ENCODE results near the gene ZNF215.

The ZNF215 gene

GRCh38 chr11:6986487-6986886 lies 60.3 kb downstream of the ZNF215 start:
- DNase-seq (ENCODE audit: insufficient read length, low spot score) (no peak), FAIRE-seq (no peak)
- TF ChIP-seq POLR2A (IDR thresholded peaks at IDR 0.05; ENCODE audit: low read depth, low read length) (no peak), POU2F2 (IDR thresholded peaks at IDR 0.05; ENCODE audit: low read depth, low read length) (no peak), SPI1 (IDR thresholded peaks at IDR 0.05; ENCODE audit: low read depth, low read length) (no peak), TAF1 (IDR thresholded peaks at IDR 0.05; ENCODE audit: low read depth, low read length) (no peak)

GRCh38 chr11:6988506-6988905 lies 62.3 kb downstream of the ZNF215 start:
- FAIRE-seq, result no peak
- DNase-seq (ENCODE audit: insufficient read length, low spot score), result no peak
- no peak for TF ChIP-seq SPI1 (IDR thresholded peaks at IDR 0.05; ENCODE audit: low read depth, low read length)
- TF ChIP-seq TAF1 (IDR thresholded peaks at IDR 0.05; ENCODE audit: low read depth, low read length), result no peak
- no peak for TF ChIP-seq PAX5 (IDR thresholded peaks at IDR 0.05; ENCODE audit: insufficient read depth, low read length, severe bottlenecking)
- no peak for TF ChIP-seq POLR2A (IDR thresholded peaks at IDR 0.05; ENCODE audit: low read depth, low read length)
- TF ChIP-seq POU2F2 (IDR thresholded peaks at IDR 0.05; ENCODE audit: low read depth, low read length), result no peak
- no peak for TF ChIP-seq POLR2AphosphoS5 (IDR thresholded peaks at IDR 0.05; ENCODE audit: low read depth, low read length)

GRCh38 chr11:6991227-6991626 lies 65.0 kb downstream of the ZNF215 start:
- DNase-seq (ENCODE audit: insufficient read length, low spot score) (no peak), FAIRE-seq (no peak)
- TF ChIP-seq POLR2A (IDR thresholded peaks at IDR 0.05; ENCODE audit: low read depth, low read length), result no peak
- no peak for TF ChIP-seq PAX5 (IDR thresholded peaks at IDR 0.05; ENCODE audit: insufficient read depth, low read length, severe bottlenecking)
- no peak for TF ChIP-seq SPI1 (IDR thresholded peaks at IDR 0.05; ENCODE audit: low read depth, low read length)
- TF ChIP-seq POU2F2 (IDR thresholded peaks at IDR 0.05; ENCODE audit: low read depth, low read length), result no peak
- no peak for TF ChIP-seq POLR2AphosphoS5 (IDR thresholded peaks at IDR 0.05; ENCODE audit: low read depth, low read length)
- no peak for TF ChIP-seq TAF1 (IDR thresholded peaks at IDR 0.05; ENCODE audit: low read depth, low read length)

GRCh38 chr11:6992026-6992425 lies 65.8 kb downstream of the ZNF215 start:
- TF ChIP-seq PAX5 (IDR thresholded peaks at IDR 0.05; ENCODE audit: insufficient read depth, low read length, severe bottlenecking), result no peak
- TF ChIP-seq POLR2AphosphoS5 (IDR thresholded peaks at IDR 0.05; ENCODE audit: low read depth, low read length), result no peak
- TF ChIP-seq TAF1 (IDR thresholded peaks at IDR 0.05; ENCODE audit: low read depth, low read length), result no peak
- no peak for TF ChIP-seq SPI1 (IDR thresholded peaks at IDR 0.05; ENCODE audit: low read depth, low read length)
- TF ChIP-seq POU2F2 (IDR thresholded peaks at IDR 0.05; ENCODE audit: low read depth, low read length), result no peak
- no peak for TF ChIP-seq POLR2A (IDR thresholded peaks at IDR 0.05; ENCODE audit: low read depth, low read length)
- FAIRE-seq, result no peak
- no peak for DNase-seq (ENCODE audit: insufficient read length, low spot score)

- TF ChIP-seq TAF1 (IDR thresholded peaks at IDR 0.05; ENCODE audit: low read depth, low read length), result no peak
- no peak for TF ChIP-seq POLR2AphosphoS5 (IDR thresholded peaks at IDR 0.05; ENCODE audit: low read depth, low read length)
- TF ChIP-seq POLR2A (IDR thresholded peaks at IDR 0.05; ENCODE audit: low read depth, low read length), result no peak
- TF ChIP-seq POU2F2 (IDR thresholded peaks at IDR 0.05; ENCODE audit: low read depth, low read length), result no peak
- TF ChIP-seq SPI1 (IDR thresholded peaks at IDR 0.05; ENCODE audit: low read depth, low read length), result no peak
- no peak for TF ChIP-seq PAX5 (IDR thresholded peaks at IDR 0.05; ENCODE audit: insufficient read depth, low read length, severe bottlenecking)
- FAIRE-seq, result no peak
- DNase-seq (ENCODE audit: insufficient read length, low spot score), result no peak
These were observed 66.5 kb downstream of the ZNF215 start for GRCh38 chr11:6992457-6993417.

GRCh38 chr11:6995703-6996102 lies 69.5 kb downstream of the ZNF215 start:
- TF ChIP-seq POLR2AphosphoS5 (IDR thresholded peaks at IDR 0.05; ENCODE audit: low read depth, low read length), result no peak
- no peak for TF ChIP-seq SPI1 (IDR thresholded peaks at IDR 0.05; ENCODE audit: low read depth, low read length)
- no peak for TF ChIP-seq POU2F2 (IDR thresholded peaks at IDR 0.05; ENCODE audit: low read depth, low read length)
- no peak for TF ChIP-seq PAX5 (IDR thresholded peaks at IDR 0.05; ENCODE audit: insufficient read depth, low read length, severe bottlenecking)
- no peak for FAIRE-seq
- DNase-seq (ENCODE audit: insufficient read length, low spot score), result no peak

- TF ChIP-seq SPI1 (IDR thresholded peaks at IDR 0.05; ENCODE audit: low read depth, low read length), result peak; percentile 66; the same call in 1 of the 2 replicates
- TF ChIP-seq POLR2AphosphoS5 (IDR thresholded peaks at IDR 0.05; ENCODE audit: low read depth, low read length), result no peak
- DNase-seq (ENCODE audit: insufficient read length, low spot score), result no peak
- FAIRE-seq, result peak; percentile 26
These were observed 78.3 kb downstream of the ZNF215 start for GRCh38 chr11:7004482-7004881.
